VCaP (cell line): ENCODE measurements around the gene RIIAD1.

Experiments used
- H3K27ac ChIP-seq: fragments of 450-650 bp; 2 replicates; pipeline ENCODE4 v1.5.1; 2017
- TF ChIP-seq, protein P1 (sequence below): fragments of 450-650 bp; conservative IDR thresholded peaks from 2 replicates; pipeline ENCODE4 v1.5.1; 2017; ENCODE audit warnings: mild to moderate bottlenecking, moderate library complexity

The RIIAD1 gene

DNA sequence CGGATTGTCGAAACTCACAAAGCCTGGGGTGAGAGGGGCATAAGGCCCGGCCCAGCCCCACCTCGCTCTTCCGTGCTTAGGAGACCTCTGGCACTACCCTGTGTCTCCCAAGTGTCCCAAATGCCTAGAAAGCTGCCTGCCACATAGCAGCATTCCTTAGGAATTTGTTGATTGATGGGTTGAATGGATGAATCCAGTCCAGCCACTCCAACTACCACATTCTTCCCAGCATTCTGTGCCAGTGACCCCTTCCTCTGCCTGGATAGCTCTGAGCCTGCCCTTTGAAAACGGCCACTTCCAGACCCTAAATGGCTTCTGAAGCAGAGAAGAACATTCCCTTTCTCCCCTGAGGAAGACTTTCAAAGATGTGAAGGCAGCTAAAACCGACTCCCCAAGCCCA is 16.2 kb upstream of the RIIAD1 start:
- TF ChIP-seq, protein P1, sequence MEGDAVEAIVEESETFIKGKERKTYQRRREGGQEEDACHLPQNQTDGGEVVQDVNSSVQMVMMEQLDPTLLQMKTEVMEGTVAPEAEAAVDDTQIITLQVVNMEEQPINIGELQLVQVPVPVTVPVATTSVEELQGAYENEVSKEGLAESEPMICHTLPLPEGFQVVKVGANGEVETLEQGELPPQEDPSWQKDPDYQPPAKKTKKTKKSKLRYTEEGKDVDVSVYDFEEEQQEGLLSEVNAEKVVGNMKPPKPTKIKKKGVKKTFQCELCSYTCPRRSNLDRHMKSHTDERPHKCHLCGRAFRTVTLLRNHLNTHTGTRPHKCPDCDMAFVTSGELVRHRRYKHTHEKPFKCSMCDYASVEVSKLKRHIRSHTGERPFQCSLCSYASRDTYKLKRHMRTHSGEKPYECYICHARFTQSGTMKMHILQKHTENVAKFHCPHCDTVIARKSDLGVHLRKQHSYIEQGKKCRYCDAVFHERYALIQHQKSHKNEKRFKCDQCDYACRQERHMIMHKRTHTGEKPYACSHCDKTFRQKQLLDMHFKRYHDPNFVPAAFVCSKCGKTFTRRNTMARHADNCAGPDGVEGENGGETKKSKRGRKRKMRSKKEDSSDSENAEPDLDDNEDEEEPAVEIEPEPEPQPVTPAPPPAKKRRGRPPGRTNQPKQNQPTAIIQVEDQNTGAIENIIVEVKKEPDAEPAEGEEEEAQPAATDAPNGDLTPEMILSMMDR: no peak

DNA sequence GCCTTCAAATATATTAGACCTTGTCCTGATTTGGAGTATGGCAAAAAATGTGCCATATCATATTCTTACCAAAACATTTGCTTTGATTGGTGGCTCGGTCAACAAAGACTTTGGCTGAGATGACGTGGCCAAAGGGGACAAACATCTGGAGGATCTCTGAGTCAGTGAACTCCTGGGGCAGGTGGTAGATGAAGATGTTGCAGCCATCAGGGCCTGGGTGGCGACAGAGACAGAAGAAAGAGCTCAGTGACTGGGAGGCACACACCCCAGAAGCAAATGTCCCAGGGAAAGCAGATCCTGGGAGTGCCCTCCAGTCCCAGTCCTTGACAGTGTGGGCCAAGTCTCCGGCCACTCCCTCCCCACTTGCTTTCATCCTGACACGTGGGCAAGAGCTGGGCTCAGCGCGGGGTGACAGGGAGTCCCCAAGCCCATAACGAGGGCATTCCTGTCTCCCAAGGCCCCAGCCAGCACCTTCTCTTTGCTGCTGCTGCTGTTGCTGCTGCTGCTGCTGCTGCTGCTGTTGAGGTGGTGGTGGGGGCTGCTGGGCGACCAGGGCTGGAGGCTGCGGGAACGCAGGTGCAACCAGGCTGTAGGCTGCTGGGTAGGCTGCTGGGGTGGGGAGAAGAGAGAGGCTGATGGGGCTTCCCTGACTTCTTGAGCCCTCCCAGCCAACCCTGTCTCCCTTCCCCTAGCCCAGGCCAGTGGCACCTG is 15.4 kb upstream of the RIIAD1 start:
- no peak overlapping the region for H3K27ac ChIP-seq
- TF ChIP-seq, protein P1: no peak

More for the DNA sequence above, 16.2 kb upstream of the RIIAD1 start:
- H3K27ac ChIP-seq: no peak overlapping the region

DNA sequence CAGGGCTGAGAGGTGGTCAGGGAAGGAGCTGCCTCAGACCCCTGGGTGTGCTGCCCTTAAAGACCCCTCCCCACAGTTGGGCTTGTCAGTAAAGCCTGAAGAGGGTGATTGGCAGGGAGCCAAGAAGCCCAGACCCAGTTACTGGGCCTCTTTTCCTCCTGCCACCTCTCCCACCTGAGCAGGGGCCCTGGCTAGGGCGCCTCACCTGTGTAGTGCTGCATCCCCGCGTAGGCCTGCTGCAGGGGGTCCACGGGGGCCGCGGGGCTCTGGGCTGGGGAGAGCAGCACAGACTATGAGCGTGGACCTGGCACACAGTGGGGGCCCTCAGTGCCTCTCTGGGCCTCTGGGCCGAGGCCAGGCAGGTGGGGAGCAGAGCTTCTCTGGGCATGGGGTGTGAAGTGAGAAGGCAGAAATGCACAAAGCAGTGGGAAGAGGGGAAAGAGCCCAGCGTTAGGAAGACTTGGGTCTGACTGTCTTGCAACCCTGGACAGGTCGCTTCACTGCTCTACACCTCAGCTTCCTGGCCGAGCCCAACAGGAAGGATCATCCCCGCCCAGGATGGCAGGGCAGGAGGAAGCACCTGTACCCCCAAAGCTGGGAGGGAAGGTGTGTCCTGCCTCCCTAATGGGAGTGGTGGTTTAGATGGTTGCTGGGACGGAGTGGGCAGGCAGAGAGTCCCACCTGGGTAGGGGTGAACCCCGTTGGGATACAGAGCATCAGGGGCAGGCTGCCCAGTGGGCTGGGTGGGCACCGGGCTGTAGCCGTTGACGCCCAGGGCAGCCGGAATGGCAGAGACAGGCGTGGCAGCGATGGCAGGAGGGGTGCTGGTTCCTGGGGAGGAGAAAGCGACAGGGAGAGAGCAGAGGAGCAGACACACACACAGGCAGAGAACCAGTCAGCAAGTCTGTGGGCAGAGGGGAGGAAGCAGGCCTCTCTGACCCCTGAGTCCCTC is 14.6 kb upstream of the RIIAD1 start:
- TF ChIP-seq, protein P1: no peak
- no peak overlapping the region for H3K27ac ChIP-seq

DNA sequence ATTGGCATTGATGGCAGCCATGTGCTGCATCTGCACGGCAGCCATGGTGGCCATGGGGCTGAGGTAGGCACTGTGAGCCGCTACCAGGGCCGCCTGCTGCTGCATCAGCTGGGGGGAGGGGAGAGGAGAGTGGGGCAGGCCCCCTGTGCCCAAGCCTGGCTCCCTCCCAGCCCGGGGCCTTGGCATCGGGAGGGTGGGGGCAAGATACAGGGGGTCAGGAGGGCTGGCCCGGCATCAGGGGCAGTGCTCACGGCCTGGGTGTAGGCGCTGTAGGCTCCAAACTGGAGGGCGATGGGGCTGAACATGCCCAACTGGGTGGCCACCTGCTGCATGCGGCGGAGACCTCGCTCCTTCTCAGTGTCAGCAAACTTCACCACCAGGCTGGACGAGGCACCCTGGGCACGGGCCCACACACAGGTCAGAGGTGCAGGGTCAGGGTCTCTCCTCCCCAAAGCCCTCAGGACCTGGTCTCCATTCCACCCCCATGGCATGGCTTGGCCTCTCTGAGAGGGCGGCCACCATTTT is 13.7 kb upstream of the RIIAD1 start:
- TF ChIP-seq, protein P1: no peak
- H3K27ac ChIP-seq: no peak overlapping the region

DNA sequence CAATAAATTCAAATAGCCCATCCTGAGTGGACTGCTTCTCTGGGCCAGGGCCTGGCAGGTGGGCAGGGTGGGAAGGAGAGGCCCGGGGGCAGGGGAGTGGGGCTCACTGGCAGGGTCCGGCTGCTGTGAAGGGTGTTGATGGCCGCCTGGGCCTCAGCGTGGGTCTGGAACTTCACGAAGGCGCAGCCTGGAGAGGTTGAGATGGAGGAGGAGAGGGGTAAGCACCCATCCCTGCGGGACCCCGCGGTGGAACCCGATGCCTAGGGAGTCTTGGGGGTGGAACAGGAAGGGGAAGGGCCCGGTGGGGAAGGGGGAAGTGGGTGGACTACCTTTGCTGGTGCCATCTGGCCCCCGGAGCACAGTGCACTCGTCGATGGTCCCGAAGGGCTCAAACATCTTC is 12.4 kb upstream of the RIIAD1 start:
- TF ChIP-seq, protein P1: no peak
- H3K27ac ChIP-seq: no peak overlapping the region

DNA sequence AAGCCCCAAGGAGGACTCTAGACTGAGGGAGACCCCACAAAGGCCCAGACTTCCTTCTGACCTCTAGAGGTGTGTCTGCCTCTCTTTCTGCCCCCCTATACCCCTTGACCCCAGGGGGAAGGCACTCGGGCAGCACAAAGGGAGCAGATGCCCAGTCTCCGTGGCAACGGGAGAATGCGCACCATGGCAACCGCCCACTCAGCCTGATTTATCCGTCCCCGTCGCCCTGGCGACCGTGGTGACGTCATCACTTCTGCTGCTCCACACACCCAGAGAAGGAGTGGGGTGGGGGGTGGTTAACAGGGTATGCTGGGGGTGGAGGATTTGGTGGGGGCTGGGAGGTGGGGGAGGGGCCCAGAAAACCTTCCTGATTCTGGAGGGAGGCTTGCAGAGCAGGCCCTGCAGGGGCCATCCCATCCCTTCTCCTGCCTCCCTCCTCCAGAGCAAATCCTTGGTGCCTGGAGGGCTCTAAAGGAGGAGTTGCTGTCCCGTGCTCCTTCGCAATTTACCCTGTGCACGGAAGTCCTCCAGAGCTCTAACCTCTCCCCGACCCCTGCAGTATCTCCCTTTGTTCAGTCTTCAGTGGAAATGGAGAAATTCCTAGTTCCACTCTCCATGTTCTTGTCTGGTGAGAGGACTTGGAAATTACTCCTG is 11.0 kb upstream of the RIIAD1 start:
- H3K27ac ChIP-seq: no peak overlapping the region
- TF ChIP-seq, protein P1: no peak
